Measurements from ENCODE around the gene HSDL2. TPM values are rescaled to one million over a fixed set of nuclear protein-coding genes. Genes with fewer than 3 reads are reported as not detected.
A peak's percentile ranks its signal among the peaks of the same experiment; 100 is the strongest.

Gene HSDL2
- total RNA-seq, 1 donor from 2014 or later: 55.3 TPM

- Histone ChIP-seq H3K27ac (no peak overlapping the region), H3K27me3 (ENCODE audit: low read depth) (no peaks in the 10 kb centered on the region), H3K4me3 (peak overlapping the region; percentile 84), H3K9me3 (no peaks in the 10 kb centered on the region), H3K4me1 (peaks cover 14% of the 10 kb centered on the region), H3K36me3 (no peaks in the 10 kb centered on the region)
- no peak for ATAC-seq
- DNase-seq: no peak
- intact Hi-C loops (cut with DNase I): no loop called here
- TF ChIP-seq CTCF (IDR thresholded peaks at IDR 0.05): no peak
These were observed 105.7 kb downstream of the HSDL2 start for GRCh38 chr9:112485574-112485973.

- Histone ChIP-seq H3K4me3 (peak within 1 kb of the TSS; percentile 84), H3K36me3 (no peaks in the 10 kb centered on the region), H3K4me1 (peaks cover 14% of the 10 kb centered on the region), H3K27ac (peak within 1 kb of the TSS; percentile 79), H3K9me3 (no peaks in the 10 kb centered on the region), H3K27me3 (ENCODE audit: low read depth) (no peaks in the 10 kb centered on the region)
- no peak for TF ChIP-seq CTCF (IDR thresholded peaks at IDR 0.05)
- ATAC-seq: peak; percentile 95 to 96
- intact Hi-C loops (cut with DNase I): no loop called here
- DNase-seq: peak; percentile 92
These were observed 106.5 kb downstream of the HSDL2 start, which contains the start of gene KIAA1958 for GRCh38 chr9:112486221-112487007. Gene KIAA1958, plus strand, starts transcription at chr9:112486827. Its CDS starts 87,254 bp downstream, at chr9:112574081.

GRCh38 chr9:112487008-112487798 is 107.3 kb downstream of the HSDL2 start:
- Histone ChIP-seq H3K4me1 (peaks cover 14% of the 10 kb centered on the region), H3K27ac (peak overlapping the region; percentile 79), H3K36me3 (no peaks in the 10 kb centered on the region), H3K4me3 (peak overlapping the region; percentile 84), H3K27me3 (ENCODE audit: low read depth) (no peaks in the 10 kb centered on the region), H3K9me3 (no peaks in the 10 kb centered on the region)
- DNase-seq: peak; percentile 85
- no peak for TF ChIP-seq CTCF (IDR thresholded peaks at IDR 0.05)
- ATAC-seq: peak; percentile 70 to 77
- intact Hi-C loops (cut with DNase I): no loop called here

GRCh38 chr9:112487799-112488340 is 108.0 kb downstream of the HSDL2 start:
- no peak overlapping the region for H3K27ac ChIP-seq

More at GRCh38 chr9:112487799-112488340, 108.0 kb downstream of the HSDL2 start:
- no peaks in the 10 kb centered on the region for H3K27me3 ChIP-seq (ENCODE audit: low read depth)
- no peaks in the 10 kb centered on the region for H3K36me3 ChIP-seq
- intact Hi-C loops (cut with DNase I): no loop called here
- H3K4me1 ChIP-seq: peaks cover 14% of the 10 kb centered on the region
- peaks cover 1% of the 10 kb centered on the region for H3K9me3 ChIP-seq
- peak overlapping the region; percentile 84 for H3K4me3 ChIP-seq
- DNase-seq (no peak), ATAC-seq (no peak)
- no peak for TF ChIP-seq CTCF (IDR thresholded peaks at IDR 0.05)
